Heart left ventricle (tissue), 16 donors: ENCODE measurements around the gene ZNF573. TPM values are rescaled to one million over a fixed set of nuclear protein-coding genes. Genes with fewer than 3 reads are reported as not detected.
"Not testable (repeated sequence)": the region's sequence is repeated elsewhere in the genome, so short reads cannot be mapped to it uniquely, and the experiment has no call there.

Source experiments
- ATAC-seq, 4 donors: fragments of 200-7000 bp; cut with Tn5 transposase; one replicate each; pipeline ENCODE4 v1.9.1; 2020 to 2022; ENCODE audit warnings: moderate library complexity in 4 of 4, mild to moderate bottlenecking in 3 of 4, moderate number of reproducible peaks in 1 of 4
- DNase-seq, 5 donors: peaks; one replicate each; pipeline ENCODE4 v3.0.0-alpha.2; 2020
- H3K27ac ChIP-seq, 12 donors: fragments of 200-600 bp; sonication (generic) in 4 of 12; one replicate each; pipeline versions ENCODE4 v1.5.0 to v1.8.0; 2016 to 2022; ENCODE audit warnings: mild to moderate bottlenecking in 2 of 12
- H3K27me3 ChIP-seq, 9 donors: fragments of 200-600 bp; sonication (generic) in 2 of 9; one replicate each; pipeline versions ENCODE4 v1.5.1 to v1.8.0; 2016 to 2022; ENCODE audit warnings: mild to moderate bottlenecking in 3 of 9
- H3K36me3 ChIP-seq, 9 donors: fragments of 200-600 bp; sonication (generic) in 2 of 9; one replicate each; pipeline versions ENCODE4 v1.5.0 to v1.8.0; 2018 to 2022; ENCODE audit warnings: mild to moderate bottlenecking in 2 of 9
- H3K4me1 ChIP-seq, 12 donors: fragments of 200-600 bp; sonication (generic) in 4 of 12; one replicate each; pipeline versions ENCODE4 v1.5.0 to v1.8.0; 2016 to 2022; ENCODE audit warnings: mild to moderate bottlenecking in 3 of 12
- H3K4me3 ChIP-seq, 12 donors: fragments of 200-600 bp; sonication (generic) in 4 of 12; one replicate each; pipeline versions ENCODE4 v1.5.0 to v1.8.0; 2017 to 2022; ENCODE audit warnings: mild to moderate bottlenecking in 9 of 12, moderate library complexity in 4 of 12
- H3K9me3 ChIP-seq, 12 donors: fragments of 200-600 bp; sonication (generic) in 4 of 12; one replicate each; pipeline versions ENCODE4 v1.5.0 to v1.8.0; 2016 to 2022; ENCODE audit warnings: mild to moderate bottlenecking in 1 of 12
- POLR2A ChIP-seq, 2 donors: fragments of 450-650 bp; IDR thresholded peaks; one replicate each; pipeline ENCODE4 v1.6.1; 2017; ENCODE audit warnings: antibody characterized with exemption in 2 of 2, mild to moderate bottlenecking in 2 of 2, moderate library complexity in 2 of 2
- WGBS, 4 donors: extraction: QIAGEN DNeasy Blood & Tissue Kit in 2 of 4; methylation state at CpG; one replicate each; pipeline versions ENCODE4 v1.1.5 to v1.1.7; 2013 to 2018; 5-methylcytosine and 5-hydroxymethylcytosine counted together
- intact Hi-C, 10 donors: fragments of 100-400 bp; cut with DNase I; formaldehyde crosslinking; loops; one replicate each; pipeline versions ENCODE4 v1.11.1 to v1.14.2; 2022
- polyA plus RNA-seq, 2 donors: library from polyadenylated mRNA; stranded (reverse); fragments of 200-250 nt; gene quantifications; one replicate each; pipeline ENCODE4 v1.2.3, GENCODE V29; 2013
- total RNA-seq, 9 donors: library from RNA; depleted of rRNA in 2 of 9; stranded (reverse); fragments of >200 nt in 2 of 9; fragmentation: NEBNext Ultra II Directional in 3 of 9; extraction: Animal tissue kit (Norgen Biotek cat#: 25700) in 3 of 9; gene quantifications; one replicate each; pipeline versions ENCODE4 v1.1.0 to v1.2.4, GENCODE V29; 2016 to 2023
- TF ChIP-seq, protein P1 (sequence below), 12 donors: fragments of 200-600 bp; sonication (generic) in 4 of 12; IDR thresholded peaks; one replicate each; pipeline versions ENCODE4 v1.5.0 to v1.8.0; 2018 to 2022; ENCODE audit warnings: antibody characterized with exemption in 12 of 12, mild to moderate bottlenecking in 5 of 12
- donor health status: ischemic (EF 13 %, LVEDD 7.1; RV severe dilation, severe dysfunction).
- donor health status: healthy with polysubstance abuse.
- donor health status: DM: no; HTN: yes; CAD: no.
- donor health status: DM: no; HTN: no; CAD: no.
- donor health status: ischemic (EF 25% LVEDD 6.9; RV normal size, moderate dysfunction).
- donor health status: ischemic (EF 25% LVEDD 5.7; RV mildly dilated, moderate dysfunction).
- donor health status: healthy.
- donor health status: DM: yes; HTN: yes; CAD: no.
- donor health status: ischemic (EF 35%, LVEDD 5.7; RV mildly dilated, moderate dysfunction).
- donor health status: nonischemic (EF 11% LVEDD 7.7; RV severe dilation, severe dysfunction).
- donor health status: DM: yes; HTN: yes; CAD: no.
- donor health status: PGD.
- donor health status: ischemic (EF 29% LVEDD 5.4; RV normal size, mild dysfunction).
- donor health status: nonischemic (EF 23%, LVEDD 6.1; RV moderate dilation, normal function).

The ZNF573 gene
- total and polyA plus RNA-seq, 11 donors: 2.7 to 13.1 (median 6.8) TPM

- DNase-seq: no peak
- no peak for TF ChIP-seq POLR2A (IDR thresholded peaks at IDR 0.05)
- TF ChIP-seq, protein P1, sequence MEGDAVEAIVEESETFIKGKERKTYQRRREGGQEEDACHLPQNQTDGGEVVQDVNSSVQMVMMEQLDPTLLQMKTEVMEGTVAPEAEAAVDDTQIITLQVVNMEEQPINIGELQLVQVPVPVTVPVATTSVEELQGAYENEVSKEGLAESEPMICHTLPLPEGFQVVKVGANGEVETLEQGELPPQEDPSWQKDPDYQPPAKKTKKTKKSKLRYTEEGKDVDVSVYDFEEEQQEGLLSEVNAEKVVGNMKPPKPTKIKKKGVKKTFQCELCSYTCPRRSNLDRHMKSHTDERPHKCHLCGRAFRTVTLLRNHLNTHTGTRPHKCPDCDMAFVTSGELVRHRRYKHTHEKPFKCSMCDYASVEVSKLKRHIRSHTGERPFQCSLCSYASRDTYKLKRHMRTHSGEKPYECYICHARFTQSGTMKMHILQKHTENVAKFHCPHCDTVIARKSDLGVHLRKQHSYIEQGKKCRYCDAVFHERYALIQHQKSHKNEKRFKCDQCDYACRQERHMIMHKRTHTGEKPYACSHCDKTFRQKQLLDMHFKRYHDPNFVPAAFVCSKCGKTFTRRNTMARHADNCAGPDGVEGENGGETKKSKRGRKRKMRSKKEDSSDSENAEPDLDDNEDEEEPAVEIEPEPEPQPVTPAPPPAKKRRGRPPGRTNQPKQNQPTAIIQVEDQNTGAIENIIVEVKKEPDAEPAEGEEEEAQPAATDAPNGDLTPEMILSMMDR (IDR thresholded peaks at IDR 0.05): no peak
- intact Hi-C loops: no loop called here
- H3K27ac ChIP-seq: no peak overlapping the region
- peaks cover 0 to 73% (median 57%) of the 10 kb centered on the region in 9 donors for H3K36me3 ChIP-seq
- WGBS, 4 donors: 97 to 100% (median 98%) methylated on average over 1 of the region's 1 CpG
- no peaks in the 10 kb centered on the region for H3K4me1 ChIP-seq
- no peaks in the 10 kb centered on the region for H3K27me3 ChIP-seq
- peaks cover 0 to 1% (median 0%) of the 10 kb centered on the region in 12 donors for H3K9me3 ChIP-seq
- no peak for ATAC-seq
- no peak overlapping the region for H3K4me3 ChIP-seq
These were observed 8.4 kb downstream of the ZNF573 start for GRCh38 chr19:37770985-37771384.

- no peaks in the 10 kb centered on the region for H3K9me3 ChIP-seq
- no peaks in the 10 kb centered on the region for H3K27me3 ChIP-seq
- DNase-seq (no peak), ATAC-seq (no peak)
- 95 to 100% (median 97%) methylated on average over 1 of the region's 1 CpG for WGBS, 4 donors
- H3K4me1 ChIP-seq: no peaks in the 10 kb centered on the region
- intact Hi-C loops: no loop called here
- no peak overlapping the region for H3K4me3 ChIP-seq
- H3K27ac ChIP-seq: no peak overlapping the region
- peaks cover 0 to 83% (median 51%) of the 10 kb centered on the region in 9 donors for H3K36me3 ChIP-seq
- TF ChIP-seq, protein P1 (IDR thresholded peaks at IDR 0.05): no peak
- no peak for TF ChIP-seq POLR2A (IDR thresholded peaks at IDR 0.05)
These were observed 15.9 kb downstream of the ZNF573 start for GRCh38 chr19:37763488-37763887.

- not testable (repeated sequence) for H3K27ac ChIP-seq
These were observed 21.7 kb downstream of the ZNF573 start for GRCh38 chr19:37757683-37758082.

DNA sequence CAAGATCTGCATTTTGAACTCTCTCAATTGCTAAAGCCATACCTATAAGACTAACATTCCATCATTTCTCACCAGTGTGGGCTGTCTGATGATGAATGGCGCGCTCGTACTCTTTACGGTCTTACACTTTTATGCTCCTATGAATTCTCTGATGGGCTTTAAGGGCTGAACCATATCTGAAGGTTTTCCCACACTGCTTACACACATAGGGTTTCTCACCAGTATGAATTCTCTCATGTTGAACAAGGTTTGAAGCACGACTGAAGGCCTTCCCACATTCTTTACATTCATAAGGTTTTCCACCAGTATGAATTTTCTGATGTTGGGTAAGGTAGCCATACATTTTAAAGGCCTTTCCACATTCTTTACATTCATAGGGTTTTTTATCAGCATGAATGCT lies 41.0 kb downstream of the ZNF573 start:
- ATAC-seq (no peak), DNase-seq (no peak)
- Histone ChIP-seq H3K36me3 (peaks cover 4 to 47% (median 18%) of the 10 kb centered on the region in 9 donors), H3K9me3 (peaks cover 0 to 89% (median 27%) of the 10 kb centered on the region in 12 donors), H3K4me1 (no peaks in the 10 kb centered on the region), H3K27me3 (no peaks in the 10 kb centered on the region), H3K4me3 (no peak overlapping the region), H3K27ac (no peak overlapping the region)
- TF ChIP-seq, protein P1 (IDR thresholded peaks at IDR 0.05): no peak
- TF ChIP-seq POLR2A (IDR thresholded peaks at IDR 0.05): no peak
- WGBS, 4 donors: 77 to 91% (median 83%) methylated on average over 5 of the region's 5 CpGs
- intact Hi-C loops: no loop called here

More at GRCh38 chr19:37757683-37758082, 21.7 kb downstream of the ZNF573 start:
- H3K4me3 ChIP-seq, H3K4me1 ChIP-seq, DNase-seq, intact Hi-C loops, H3K27me3 ChIP-seq, ATAC-seq, H3K9me3 ChIP-seq: not testable (repeated sequence)
- peaks cover 0 to 68% (median 18%) of the 10 kb centered on the region in 9 donors for H3K36me3 ChIP-seq
- 90 to 100% (median 96%) methylated on average over 4 of the region's 4 CpGs for WGBS, 4 donors

DNA sequence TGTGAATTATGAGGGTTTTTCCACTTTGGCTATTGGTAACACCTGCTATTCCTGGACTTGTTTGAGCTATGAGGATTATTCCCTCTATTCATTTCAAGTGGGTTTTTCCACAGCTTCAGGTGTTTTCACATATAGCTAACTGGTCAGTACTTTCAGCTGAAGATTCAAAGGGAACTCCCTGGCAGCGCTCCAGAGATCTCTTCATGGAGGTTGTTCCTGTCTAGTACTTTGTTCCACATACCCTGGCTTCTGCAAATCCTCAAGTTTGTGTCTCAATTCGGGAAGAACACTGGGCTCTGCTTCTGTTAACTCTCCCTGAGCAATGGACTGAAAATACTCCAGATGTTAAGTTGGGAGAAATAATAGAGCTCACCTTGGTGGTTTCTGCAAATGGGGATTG lies 54.2 kb downstream of the ZNF573 start:
- ATAC-seq: no peak

More for the DNA sequence above, 54.2 kb downstream of the ZNF573 start:
- Histone ChIP-seq H3K36me3 (peaks cover 0 to 8% (median 0%) of the 10 kb centered on the region in 9 donors), H3K4me1 (no peaks in the 10 kb centered on the region), H3K9me3 (peaks cover 0 to 11% (median 0%) of the 10 kb centered on the region in 12 donors), H3K27me3 (no peaks in the 10 kb centered on the region), H3K27ac (no peak overlapping the region), H3K4me3 (no peak overlapping the region)
- DNase-seq: no peak
- intact Hi-C loops: no loop called here
- TF ChIP-seq POLR2A (IDR thresholded peaks at IDR 0.05): no peak
- TF ChIP-seq, protein P1 (IDR thresholded peaks at IDR 0.05): no peak
- 66 to 85% (median 75%) methylated on average over 2 of the region's 2 CpGs for WGBS, 4 donors
